Bronchial epithelial cell (primary cell): ENCODE results near the gene SDK2. TPM values are rescaled to one million over a fixed set of nuclear protein-coding genes. Genes with fewer than 3 reads are reported as not detected.

Experiments
- DNase-seq: peaks from one replicate; pipeline ENCODE4 v3.0.0-alpha.2; 2010; ENCODE audit warnings: low read depth
- FAIRE-seq: peaks from 2 replicates; lab custom pipeline; 2011; peaks lifted over from hg19 to GRCh38; lab: Jason Lieb, UNC
- H3K27me3 ChIP-seq: 2 replicates; pipeline ENCODE4 v1.5.1; 2011; ENCODE audit warnings: low read length; ENCODE audit not compliant: control insufficient read depth, insufficient read depth
- H3K36me3 ChIP-seq: 2 replicates; pipeline ENCODE4 v1.5.1; 2011; ENCODE audit warnings: low read length; ENCODE audit not compliant: control insufficient read depth, insufficient read depth
- H3K4me3 ChIP-seq: 2 replicates; pipeline ENCODE4 v1.5.1; 2011; ENCODE audit warnings: mild to moderate bottlenecking, low read depth, low read length, control low read depth
- total RNA-seq: library from RNA; depleted of rRNA; stranded (reverse); fragments of >200 nt; gene quantifications from 2 replicates; pipeline ENCODE4 v1.2.1, GENCODE V29; 2014
- TF ChIP-seq, protein P1 (sequence below): IDR thresholded peaks from 2 replicates; pipeline ENCODE4 v1.5.1; 2011; ENCODE audit warnings: mild to moderate bottlenecking, moderate library complexity, low read length, control low read depth, inconsistent platforms; ENCODE audit not compliant: insufficient read depth, severe bottlenecking

Gene SDK2
- total RNA-seq, 1 donor from 2014 or later, result 2.1 TPM

DNA sequence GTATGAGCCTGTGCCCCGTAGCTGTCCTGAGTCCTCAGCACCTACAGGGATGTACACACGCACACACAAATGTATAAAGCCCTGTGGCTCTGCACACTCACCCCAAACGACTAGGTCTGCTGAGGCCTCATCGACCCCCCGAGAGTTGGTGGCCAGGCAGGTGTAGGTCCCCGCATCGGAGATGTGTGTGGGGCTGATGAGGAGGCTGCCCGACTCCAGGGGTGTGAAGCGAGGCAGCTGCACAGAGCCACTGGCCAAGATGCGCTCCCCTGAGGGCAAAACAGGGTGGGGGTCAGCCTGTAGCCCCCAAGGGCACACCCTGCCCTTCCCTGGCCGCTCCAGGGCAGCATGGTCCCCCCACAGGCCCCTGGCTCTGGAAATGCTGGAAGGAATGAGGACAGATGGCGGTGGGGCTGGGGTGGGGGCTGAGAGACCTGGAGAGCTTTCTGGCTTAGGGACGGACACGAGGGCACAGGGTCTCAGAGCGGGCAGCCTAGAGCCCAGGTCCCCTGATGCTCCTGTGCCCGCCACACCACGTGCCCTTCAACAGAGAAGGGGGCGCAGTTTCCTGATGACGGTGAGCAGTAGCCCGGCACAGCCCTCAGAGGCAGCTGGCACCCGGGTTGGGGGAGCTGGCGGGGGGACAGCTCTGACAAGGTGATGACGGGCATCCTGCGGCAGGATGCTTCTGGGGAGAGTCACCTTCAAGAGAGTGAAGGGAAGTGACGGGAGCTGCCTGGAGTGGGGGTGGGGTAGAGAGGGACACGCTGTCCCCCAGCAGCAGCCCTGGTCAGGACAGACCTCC, 212.6 kb downstream of the SDK2 start:
- H3K27me3 ChIP-seq, result no peaks in the 10 kb centered on the region
- FAIRE-seq (peak; percentile 18), DNase-seq (no peak)
- peaks cover 3% of the 10 kb centered on the region for H3K36me3 ChIP-seq
- no peak overlapping the region for H3K4me3 ChIP-seq
- TF ChIP-seq, protein P1, sequence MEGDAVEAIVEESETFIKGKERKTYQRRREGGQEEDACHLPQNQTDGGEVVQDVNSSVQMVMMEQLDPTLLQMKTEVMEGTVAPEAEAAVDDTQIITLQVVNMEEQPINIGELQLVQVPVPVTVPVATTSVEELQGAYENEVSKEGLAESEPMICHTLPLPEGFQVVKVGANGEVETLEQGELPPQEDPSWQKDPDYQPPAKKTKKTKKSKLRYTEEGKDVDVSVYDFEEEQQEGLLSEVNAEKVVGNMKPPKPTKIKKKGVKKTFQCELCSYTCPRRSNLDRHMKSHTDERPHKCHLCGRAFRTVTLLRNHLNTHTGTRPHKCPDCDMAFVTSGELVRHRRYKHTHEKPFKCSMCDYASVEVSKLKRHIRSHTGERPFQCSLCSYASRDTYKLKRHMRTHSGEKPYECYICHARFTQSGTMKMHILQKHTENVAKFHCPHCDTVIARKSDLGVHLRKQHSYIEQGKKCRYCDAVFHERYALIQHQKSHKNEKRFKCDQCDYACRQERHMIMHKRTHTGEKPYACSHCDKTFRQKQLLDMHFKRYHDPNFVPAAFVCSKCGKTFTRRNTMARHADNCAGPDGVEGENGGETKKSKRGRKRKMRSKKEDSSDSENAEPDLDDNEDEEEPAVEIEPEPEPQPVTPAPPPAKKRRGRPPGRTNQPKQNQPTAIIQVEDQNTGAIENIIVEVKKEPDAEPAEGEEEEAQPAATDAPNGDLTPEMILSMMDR, result no peak

DNA sequence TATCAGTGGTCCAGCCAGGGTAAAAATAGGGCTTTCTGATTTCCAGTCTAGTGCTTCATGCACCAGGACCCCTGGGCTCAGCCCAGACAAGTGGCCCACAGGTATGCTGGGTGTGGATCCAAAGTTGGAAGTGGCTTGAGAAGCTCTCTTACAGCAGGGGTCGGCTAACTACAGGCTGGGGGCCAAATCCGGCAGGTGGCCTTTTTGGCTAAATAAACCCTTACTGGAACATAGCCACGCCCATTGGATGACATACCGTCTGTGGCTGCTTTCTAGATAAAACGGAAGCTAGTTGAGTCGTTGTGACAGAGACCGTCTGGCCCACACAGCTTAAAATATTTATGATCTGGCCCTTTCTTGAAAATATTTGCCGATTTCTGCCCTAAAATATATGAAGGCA, 213.4 kb downstream of the SDK2 start:
- DNase-seq (no peak), FAIRE-seq (no peak)
- H3K4me3 ChIP-seq, result no peak overlapping the region
- TF ChIP-seq, protein P1, result no peak
- H3K27me3 ChIP-seq, result no peaks in the 10 kb centered on the region
- peaks cover 3% of the 10 kb centered on the region for H3K36me3 ChIP-seq

DNA sequence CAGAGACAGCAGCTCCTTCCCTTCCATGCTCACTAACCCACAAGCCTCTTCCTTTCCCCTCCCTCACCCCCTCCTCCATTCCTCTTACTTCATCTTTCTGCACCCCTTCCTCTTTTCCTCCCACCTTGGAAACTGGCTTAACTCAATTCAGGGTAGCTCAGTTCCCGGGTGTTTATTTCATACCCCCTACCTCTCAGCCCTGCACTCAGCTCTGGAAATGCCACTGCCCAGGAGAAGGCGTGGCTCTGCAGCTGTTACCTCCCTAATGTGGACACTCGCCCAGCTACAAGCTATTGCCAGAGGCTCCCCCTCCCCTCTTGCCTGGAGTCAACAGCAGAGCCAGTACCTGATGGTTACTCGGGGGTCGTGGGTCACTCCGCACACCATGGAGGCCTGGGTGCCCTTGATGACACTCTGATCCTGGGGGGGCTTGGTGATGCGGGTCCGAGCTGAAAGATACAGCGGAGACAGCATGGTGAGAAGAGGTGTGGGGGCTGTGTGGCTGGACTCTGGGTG, 214.0 kb downstream of the SDK2 start:
- TF ChIP-seq, protein P1, result no peak
- DNase-seq (no peak), FAIRE-seq (no peak)
- Histone ChIP-seq H3K36me3 (peaks cover 3% of the 10 kb centered on the region), H3K4me3 (no peak overlapping the region), H3K27me3 (no peaks in the 10 kb centered on the region)

DNA sequence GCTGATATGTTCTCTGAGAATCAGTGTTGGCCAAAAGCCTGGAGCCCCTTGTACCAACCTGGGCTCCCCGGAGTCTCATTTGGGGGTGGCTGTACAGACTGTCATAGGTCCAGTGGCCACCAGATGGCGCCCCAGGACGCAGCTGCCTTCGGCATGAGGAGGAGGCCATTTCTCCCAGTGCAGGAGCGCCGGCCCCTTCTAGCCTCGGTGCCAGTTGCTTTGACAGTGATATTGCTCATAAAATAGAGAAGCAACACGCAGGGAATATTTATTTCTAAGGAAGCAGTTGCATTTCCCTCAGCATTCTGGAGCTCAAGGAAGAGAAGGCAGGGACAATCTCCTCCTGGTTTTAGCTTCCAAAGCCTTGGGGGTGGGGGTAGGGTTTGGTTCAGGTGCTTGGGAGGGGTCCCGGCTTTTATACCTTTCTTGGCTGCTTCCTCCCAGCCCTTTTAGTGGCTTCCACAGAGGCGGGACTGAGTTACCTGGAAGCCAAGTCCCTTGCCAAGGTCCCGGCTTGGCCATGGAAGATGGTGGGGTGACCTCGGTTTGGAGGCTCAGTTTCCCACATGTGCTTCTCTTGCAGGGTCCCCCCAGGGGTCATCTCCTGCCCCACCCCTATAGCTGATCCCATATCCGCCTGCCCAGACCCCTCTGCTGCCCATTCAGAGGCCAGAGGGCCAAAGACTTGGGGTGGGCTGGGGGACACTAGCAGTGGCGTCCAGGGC, 214.6 kb downstream of the SDK2 start:
- Histone ChIP-seq H3K27me3 (no peaks in the 10 kb centered on the region), H3K36me3 (peaks cover 3% of the 10 kb centered on the region), H3K4me3 (no peak overlapping the region)
- peak; percentile 55 for DNase-seq
- no peak for FAIRE-seq
- TF ChIP-seq, protein P1, result peak; percentile 91

DNA sequence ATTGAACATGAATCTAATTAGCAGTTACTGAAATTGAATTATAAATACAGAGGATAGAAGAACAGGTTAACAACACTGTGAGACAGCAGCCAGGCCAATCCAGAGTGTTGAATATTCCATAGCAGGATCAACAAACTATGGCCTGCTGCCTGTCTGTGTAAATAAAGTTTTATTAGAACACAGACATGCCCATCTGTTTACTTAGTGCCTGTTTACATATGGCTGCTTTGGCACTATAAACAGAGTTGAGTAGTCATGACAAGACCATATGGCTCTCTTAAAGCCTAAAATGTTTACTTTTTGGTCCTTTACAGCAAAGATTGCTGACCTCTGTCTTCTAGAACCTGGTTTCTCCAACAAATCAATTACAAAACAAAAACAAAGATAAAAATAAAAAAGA, 217.0 kb downstream of the SDK2 start:
- FAIRE-seq (no peak), DNase-seq (no peak)
- H3K4me3 ChIP-seq, result no peak overlapping the region
- no peaks in the 10 kb centered on the region for H3K27me3 ChIP-seq
- TF ChIP-seq, protein P1, result no peak
- H3K36me3 ChIP-seq, result peaks cover 9% of the 10 kb centered on the region
